ENCODE measurements around the gene TNKS1BP1. TPM values are rescaled to one million over a fixed set of nuclear protein-coding genes. Genes with fewer than 3 reads are reported as not detected.

The TNKS1BP1 gene
- polyA plus RNA-seq, 6 donors from 2014 or later = 1.1 to 3.8 (median 2.9) TPM; not detected in 1

- Mint-ChIP-seq H3K27ac (peak overlapping the region in 1 of 6 donors; percentile 60), H3K9me3 (peaks cover 6 to 28% (median 12%) of the 10 kb centered on the region in 7 donors), H3K27me3 (peaks cover 22 to 34% (median 33%) of the 10 kb centered on the region in 3 donors), H3K4me1 (peaks cover 3 to 6% (median 4%) of the 10 kb centered on the region in 3 donors), H3K36me3 (peaks cover 4 to 15% of the 10 kb centered on the region in 2 donors), H3K4me3 (no peak overlapping the region)
- ATAC-seq (ENCODE audit: low read depth in 2 of 2) (no peak), DNase-seq (no peak)
These were observed 46.0 kb downstream of the TNKS1BP1 start for GRCh38 chr11:57278721-57279095.

- Mint-ChIP-seq H3K27ac (peak overlapping the region in 1 of 6 donors; percentile 60), H3K27me3 (peaks cover 27 to 37% (median 34%) of the 10 kb centered on the region in 3 donors), H3K4me1 (peaks cover 3 to 6% (median 4%) of the 10 kb centered on the region in 3 donors), H3K4me3 (no peak overlapping the region), H3K9me3 (peaks cover 9 to 33% (median 16%) of the 10 kb centered on the region in 7 donors), H3K36me3 (peaks cover 4 to 15% of the 10 kb centered on the region in 2 donors)
- ATAC-seq (ENCODE audit: low read depth in 2 of 2) (no peak), DNase-seq (no peak)
These were observed 46.7 kb downstream of the TNKS1BP1 start for GRCh38 chr11:57277845-57278720.

GRCh38 chr11:57276971-57277675, 47.6 kb downstream of the TNKS1BP1 start:
- H3K4me1 Mint-ChIP-seq = peaks cover 3 to 6% (median 4%) of the 10 kb centered on the region in 3 donors
- DNase-seq = no peak
- peaks cover 4 to 15% of the 10 kb centered on the region in 2 donors for H3K36me3 Mint-ChIP-seq
- H3K27me3 Mint-ChIP-seq = peaks cover 30 to 39% (median 34%) of the 10 kb centered on the region in 3 donors
- no peak overlapping the region for H3K27ac Mint-ChIP-seq
- H3K9me3 Mint-ChIP-seq = peaks cover 9 to 29% (median 14%) of the 10 kb centered on the region in 7 donors
- no peak overlapping the region for H3K4me3 Mint-ChIP-seq
- ATAC-seq (ENCODE audit: low read depth in 2 of 2) = no peak

- peaks cover 34 to 40% (median 40%) of the 10 kb centered on the region in 3 donors for H3K27me3 Mint-ChIP-seq
- no peak overlapping the region for H3K27ac Mint-ChIP-seq
- DNase-seq (no peak), ATAC-seq (ENCODE audit: low read depth in 2 of 2) (no peak)
- peaks cover 0 to 8% of the 10 kb centered on the region in 2 donors for H3K36me3 Mint-ChIP-seq
- peaks cover 3 to 21% (median 9%) of the 10 kb centered on the region in 7 donors for H3K9me3 Mint-ChIP-seq
- peaks cover 3 to 6% (median 4%) of the 10 kb centered on the region in 3 donors for H3K4me1 Mint-ChIP-seq
- H3K4me3 Mint-ChIP-seq = no peak overlapping the region
These were observed 48.4 kb downstream of the TNKS1BP1 start for GRCh38 chr11:57276169-57276970.

GRCh38 chr11:57275582-57275981, 49.2 kb downstream of the TNKS1BP1 start:
- ATAC-seq (ENCODE audit: low read depth in 2 of 2) (no peak), DNase-seq (no peak)
- Mint-ChIP-seq H3K4me1 (peaks cover 3 to 6% (median 4%) of the 10 kb centered on the region in 3 donors), H3K27ac (no peak overlapping the region), H3K9me3 (peaks cover 3 to 15% (median 9%) of the 10 kb centered on the region in 7 donors), H3K4me3 (no peak overlapping the region), H3K36me3 (peaks cover 0 to 7% of the 10 kb centered on the region in 2 donors), H3K27me3 (peaks cover 34 to 48% (median 46%) of the 10 kb centered on the region in 3 donors)

GRCh38 chr11:57274904-57275498, 49.8 kb downstream of the TNKS1BP1 start:
- Mint-ChIP-seq H3K9me3 (peaks cover 3 to 15% (median 9%) of the 10 kb centered on the region in 7 donors), H3K36me3 (peaks cover 0 to 7% of the 10 kb centered on the region in 2 donors), H3K27ac (no peak overlapping the region), H3K27me3 (peaks cover 34 to 48% (median 46%) of the 10 kb centered on the region in 3 donors), H3K4me3 (no peak overlapping the region), H3K4me1 (peaks cover 3 to 6% (median 4%) of the 10 kb centered on the region in 3 donors)
- ATAC-seq (ENCODE audit: low read depth in 2 of 2) (no peak), DNase-seq (no peak)

GRCh38 chr11:57273448-57274058, 51.2 kb downstream of the TNKS1BP1 start:
- H3K27me3 Mint-ChIP-seq = peaks cover 36 to 47% (median 41%) of the 10 kb centered on the region in 3 donors
- H3K4me1 Mint-ChIP-seq = peaks cover 3 to 6% (median 4%) of the 10 kb centered on the region in 3 donors
- H3K9me3 Mint-ChIP-seq = peaks cover 3 to 21% (median 9%) of the 10 kb centered on the region in 7 donors
- no peak overlapping the region for H3K4me3 Mint-ChIP-seq
- DNase-seq (no peak), ATAC-seq (ENCODE audit: low read depth in 2 of 2) (no peak)
- H3K36me3 Mint-ChIP-seq = peaks cover 0 to 7% of the 10 kb centered on the region in 2 donors
- H3K27ac Mint-ChIP-seq = no peak overlapping the region

GRCh38 chr11:57269571-57270021, 55.2 kb downstream of the TNKS1BP1 start:
- no peak overlapping the region for H3K27ac Mint-ChIP-seq
- ATAC-seq (ENCODE audit: low read depth in 2 of 2) (no peak), DNase-seq (no peak)
- peaks cover 22 to 34% (median 27%) of the 10 kb centered on the region in 3 donors for H3K27me3 Mint-ChIP-seq
- peaks cover 9 to 54% (median 22%) of the 10 kb centered on the region in 7 donors for H3K9me3 Mint-ChIP-seq
- no peak overlapping the region for H3K4me3 Mint-ChIP-seq
- H3K4me1 Mint-ChIP-seq = no peaks in the 10 kb centered on the region
- peaks cover 6 to 7% of the 10 kb centered on the region in 2 donors for H3K36me3 Mint-ChIP-seq

- H3K36me3 Mint-ChIP-seq = peaks cover 0 to 6% of the 10 kb centered on the region in 2 donors
- ATAC-seq (ENCODE audit: low read depth in 2 of 2) (no peak), DNase-seq (no peak)
- no peaks in the 10 kb centered on the region for H3K4me1 Mint-ChIP-seq
- peaks cover 9 to 25% (median 21%) of the 10 kb centered on the region in 3 donors for H3K27me3 Mint-ChIP-seq
- peaks cover 4 to 43% (median 13%) of the 10 kb centered on the region in 7 donors for H3K9me3 Mint-ChIP-seq
- no peak overlapping the region for H3K27ac Mint-ChIP-seq
- H3K4me3 Mint-ChIP-seq = no peak overlapping the region
These were observed 58.6 kb downstream of the TNKS1BP1 start for GRCh38 chr11:57266157-57266556.

- H3K27me3 Mint-ChIP-seq = peaks cover 5 to 19% (median 15%) of the 10 kb centered on the region in 3 donors
- ATAC-seq (ENCODE audit: low read depth in 2 of 2) (no peak), DNase-seq (no peak)
- H3K27ac Mint-ChIP-seq = no peak overlapping the region
- H3K36me3 Mint-ChIP-seq = peaks cover 0 to 6% of the 10 kb centered on the region in 2 donors
- peaks cover 4 to 36% (median 14%) of the 10 kb centered on the region in 7 donors for H3K9me3 Mint-ChIP-seq
- no peaks in the 10 kb centered on the region for H3K4me1 Mint-ChIP-seq
- no peak overlapping the region for H3K4me3 Mint-ChIP-seq
These were observed 61.4 kb downstream of the TNKS1BP1 start for GRCh38 chr11:57263351-57263750.

- peaks cover 0 to under 1% of the 10 kb centered on the region in 2 donors for H3K36me3 Mint-ChIP-seq
- peaks cover 4 to 28% (median 11%) of the 10 kb centered on the region in 7 donors for H3K9me3 Mint-ChIP-seq
- H3K4me3 Mint-ChIP-seq = no peak overlapping the region
- DNase-seq (no peak), ATAC-seq (ENCODE audit: low read depth in 2 of 2) (no peak)
- H3K27me3 Mint-ChIP-seq = peaks cover 3 to 19% (median 19%) of the 10 kb centered on the region in 3 donors
- no peaks in the 10 kb centered on the region for H3K4me1 Mint-ChIP-seq
- no peak overlapping the region for H3K27ac Mint-ChIP-seq
These were observed 62.6 kb downstream of the TNKS1BP1 start for GRCh38 chr11:57262157-57262556.
